GM19328 (cell line): ENCODE data around the gene BTBD19.

Experiments
- ATAC-seq: cut with Tn5 transposase; IDR thresholded peaks from one replicate; pipeline ENCODE4 v1.9.1; 2021; ENCODE audit warnings: mild to moderate bottlenecking, moderate library complexity; ENCODE audit not compliant: unreplicated experiment

BTBD19 gene

DNA sequence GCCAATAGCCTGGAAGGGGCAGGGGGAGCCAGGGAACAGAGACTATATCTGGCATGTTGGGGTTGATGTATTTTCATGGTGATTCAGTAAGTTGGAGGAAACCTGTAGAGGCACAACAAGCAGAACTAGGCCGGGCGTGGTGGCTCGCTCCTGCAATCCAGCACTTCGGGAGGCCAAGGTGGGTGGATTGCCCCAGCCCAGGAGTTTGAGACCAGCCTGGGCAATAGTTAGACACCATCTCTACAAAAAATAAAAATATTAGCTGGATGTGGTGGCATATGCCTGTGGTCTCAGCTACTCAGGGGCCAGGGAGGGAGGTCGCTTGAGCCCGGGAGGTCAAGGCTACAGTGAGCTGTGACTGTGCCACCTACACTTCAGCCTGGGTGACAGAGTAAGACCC, 44.9 kb downstream of the BTBD19 start:
- ATAC-seq = no peak

DNA sequence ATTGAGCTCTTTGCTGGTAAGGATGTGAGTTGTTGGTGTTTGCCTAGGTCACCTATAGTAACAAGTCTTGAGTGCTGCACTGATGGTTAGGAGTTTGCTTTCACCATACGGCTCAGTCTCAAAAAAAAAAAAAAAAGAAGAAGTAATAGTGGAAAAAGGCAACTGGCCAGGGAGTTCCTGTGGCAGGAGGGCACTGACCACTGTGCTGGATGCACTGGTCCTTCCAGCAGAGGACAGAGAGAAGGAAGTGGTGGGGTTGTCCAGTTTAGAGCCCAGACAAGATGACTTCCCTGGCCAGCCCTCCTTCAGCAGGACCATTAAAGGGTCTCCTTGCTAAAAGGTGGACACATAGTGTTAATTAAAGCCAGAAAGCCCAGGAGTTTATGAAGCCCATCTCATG, 46.6 kb downstream of the BTBD19 start:
- no peak for ATAC-seq

DNA sequence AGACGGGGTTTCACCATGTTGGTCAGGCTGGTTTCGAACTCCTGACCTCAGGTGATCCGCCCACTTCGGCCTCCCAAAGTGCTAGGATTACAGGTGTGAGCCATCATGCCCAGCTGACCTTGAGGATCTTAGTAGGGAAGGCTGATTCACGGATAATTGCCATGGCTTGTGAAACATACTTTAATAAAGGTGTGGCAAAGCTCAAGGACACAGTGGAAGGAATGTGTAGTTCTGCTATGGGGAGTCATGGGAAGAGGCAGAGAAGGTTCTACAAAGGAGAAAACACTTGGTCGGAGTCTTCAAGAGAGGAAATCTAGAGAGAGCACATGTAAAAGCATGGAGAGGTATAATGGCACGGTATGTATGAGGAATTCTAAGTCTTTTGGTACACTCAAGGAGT, 47.4 kb downstream of the BTBD19 start:
- no peak for ATAC-seq

DNA sequence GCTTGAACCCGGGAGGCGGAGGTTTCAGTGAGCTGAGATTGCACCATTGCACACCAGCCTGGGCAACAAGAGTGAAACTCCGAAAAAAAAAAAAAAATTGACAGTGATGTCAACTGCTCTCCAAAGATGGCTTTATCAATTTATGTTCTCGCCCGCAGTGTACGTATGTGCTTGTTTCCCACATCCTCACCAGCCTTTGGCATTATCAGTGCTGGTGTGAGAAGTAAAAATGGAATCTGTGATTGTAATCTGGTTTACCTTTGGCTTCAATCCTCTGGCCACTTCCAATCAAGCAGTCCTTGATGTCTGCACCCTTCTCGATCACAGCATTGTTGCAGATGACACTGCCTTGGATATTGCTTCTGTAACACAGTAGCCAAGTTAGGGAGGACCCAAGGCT, 49.1 kb downstream of the BTBD19 start:
- no peak for ATAC-seq

DNA sequence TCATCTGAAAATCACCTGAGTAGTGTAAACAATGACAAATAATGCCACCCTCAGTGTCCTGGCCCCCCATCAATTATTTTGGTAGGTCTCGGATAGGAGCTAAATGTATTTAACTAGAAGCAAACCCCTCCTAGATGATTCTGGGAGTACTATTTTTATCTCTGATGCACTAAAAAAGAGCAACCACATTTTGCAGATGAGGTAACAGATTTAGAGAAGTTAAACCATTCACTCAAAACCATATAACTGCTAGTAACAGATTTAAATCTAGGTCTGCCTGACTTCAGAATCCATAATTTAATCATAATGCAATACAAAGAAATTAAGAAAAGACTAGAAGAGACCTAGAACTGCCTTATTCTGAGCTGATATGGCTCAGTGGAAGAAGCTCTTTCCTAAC, 52.0 kb downstream of the BTBD19 start:
- ATAC-seq = no peak

DNA sequence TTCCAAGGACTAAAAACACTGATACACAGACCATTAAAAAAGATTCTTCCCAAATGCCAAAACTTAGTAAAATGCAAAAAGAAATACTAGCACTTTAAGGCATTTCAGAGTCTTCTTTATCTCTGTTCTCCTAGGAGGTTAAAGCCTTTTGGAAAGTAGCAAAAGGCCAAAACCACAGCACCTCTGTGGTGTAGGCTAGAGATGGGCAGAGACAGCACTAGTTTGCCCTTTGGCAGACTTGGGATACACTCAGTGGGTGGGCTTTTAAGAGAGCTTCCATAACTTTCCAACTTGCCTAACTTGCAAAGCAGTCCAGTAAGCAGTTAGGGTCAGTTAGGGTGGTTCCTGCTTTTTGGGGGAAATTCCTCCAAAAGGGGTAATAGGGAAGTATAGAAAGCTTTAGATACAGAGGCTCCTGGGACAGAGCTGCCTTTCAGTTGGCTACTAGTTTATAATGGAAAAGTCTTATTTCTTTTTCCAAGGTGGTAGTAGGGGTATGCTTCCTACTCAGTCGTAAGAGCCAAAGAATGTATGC, 52.6 kb downstream of the BTBD19 start:
- no peak for ATAC-seq

DNA sequence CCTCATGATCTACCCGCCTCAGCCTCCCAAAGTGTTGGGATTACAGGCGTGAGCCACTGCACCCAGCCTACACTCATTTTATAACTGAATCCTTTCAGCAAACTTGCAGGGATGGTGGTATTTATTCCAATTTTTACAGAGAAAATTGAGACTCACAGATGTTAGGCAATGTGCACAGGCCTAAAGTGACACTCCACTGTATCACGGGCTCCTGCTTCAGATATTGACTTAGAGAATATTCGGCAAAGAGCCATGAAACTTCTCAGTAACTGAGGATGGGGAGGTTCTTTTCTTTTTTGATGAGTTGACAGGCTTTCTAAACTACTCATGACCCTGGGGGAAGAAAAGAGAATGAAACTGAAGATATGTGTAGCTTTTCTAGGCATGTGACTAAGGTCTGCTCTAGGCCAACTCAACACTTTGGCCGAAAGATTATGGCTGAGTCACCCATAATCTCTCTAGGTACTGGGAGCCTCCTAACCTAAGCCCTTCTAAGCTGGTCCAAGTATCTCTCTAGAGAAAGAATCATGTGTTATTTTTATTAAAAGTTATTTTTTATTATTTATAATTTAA, 54.6 kb downstream of the BTBD19 start:
- ATAC-seq = no peak
